Measurements from ENCODE around the gene SMIM28.

DNA sequence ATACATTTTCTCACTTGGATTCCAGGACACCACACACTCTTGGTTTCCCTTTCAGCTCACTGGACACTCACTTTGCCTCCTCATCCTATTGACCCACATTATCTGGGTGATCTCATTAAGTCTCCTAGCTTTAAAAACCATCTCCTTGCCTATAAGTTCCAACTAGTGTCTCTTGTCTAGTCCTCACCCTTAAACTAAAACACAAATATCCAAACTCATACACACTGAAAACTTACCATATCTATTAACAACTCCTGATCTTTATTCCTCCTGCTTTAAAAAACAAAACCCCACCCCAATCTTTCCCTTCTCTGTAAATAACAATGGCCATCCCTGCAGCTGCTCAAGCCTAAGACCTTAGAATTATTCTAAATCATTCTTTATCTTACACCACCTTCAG lies 3.5 kb upstream of the SMIM28 start:
- TF ChIP-seq, protein P1, sequence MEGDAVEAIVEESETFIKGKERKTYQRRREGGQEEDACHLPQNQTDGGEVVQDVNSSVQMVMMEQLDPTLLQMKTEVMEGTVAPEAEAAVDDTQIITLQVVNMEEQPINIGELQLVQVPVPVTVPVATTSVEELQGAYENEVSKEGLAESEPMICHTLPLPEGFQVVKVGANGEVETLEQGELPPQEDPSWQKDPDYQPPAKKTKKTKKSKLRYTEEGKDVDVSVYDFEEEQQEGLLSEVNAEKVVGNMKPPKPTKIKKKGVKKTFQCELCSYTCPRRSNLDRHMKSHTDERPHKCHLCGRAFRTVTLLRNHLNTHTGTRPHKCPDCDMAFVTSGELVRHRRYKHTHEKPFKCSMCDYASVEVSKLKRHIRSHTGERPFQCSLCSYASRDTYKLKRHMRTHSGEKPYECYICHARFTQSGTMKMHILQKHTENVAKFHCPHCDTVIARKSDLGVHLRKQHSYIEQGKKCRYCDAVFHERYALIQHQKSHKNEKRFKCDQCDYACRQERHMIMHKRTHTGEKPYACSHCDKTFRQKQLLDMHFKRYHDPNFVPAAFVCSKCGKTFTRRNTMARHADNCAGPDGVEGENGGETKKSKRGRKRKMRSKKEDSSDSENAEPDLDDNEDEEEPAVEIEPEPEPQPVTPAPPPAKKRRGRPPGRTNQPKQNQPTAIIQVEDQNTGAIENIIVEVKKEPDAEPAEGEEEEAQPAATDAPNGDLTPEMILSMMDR (conservative IDR thresholded peaks at IDR 0.05; ENCODE audit: low read length): no peak
- TF ChIP-seq EZH2phosphoT487 (IDR thresholded peaks at IDR 0.05; ENCODE audit: borderline replicate concordance, low read depth, low read length): no peak

Data from OCI-LY7 (cell line).